Hematopoietic multipotent progenitor cell treated with erythropoietin and hydrocortisone succinate and interleukin-3 and kit ligand, for 8 days (in vitro differentiated cells): Measurements from ENCODE around the gene HUNK.

Experiments used
- DNase-seq: peaks from one replicate; pipeline ENCODE4 v3.0.0-alpha.2; 2015

HUNK gene

DNA sequence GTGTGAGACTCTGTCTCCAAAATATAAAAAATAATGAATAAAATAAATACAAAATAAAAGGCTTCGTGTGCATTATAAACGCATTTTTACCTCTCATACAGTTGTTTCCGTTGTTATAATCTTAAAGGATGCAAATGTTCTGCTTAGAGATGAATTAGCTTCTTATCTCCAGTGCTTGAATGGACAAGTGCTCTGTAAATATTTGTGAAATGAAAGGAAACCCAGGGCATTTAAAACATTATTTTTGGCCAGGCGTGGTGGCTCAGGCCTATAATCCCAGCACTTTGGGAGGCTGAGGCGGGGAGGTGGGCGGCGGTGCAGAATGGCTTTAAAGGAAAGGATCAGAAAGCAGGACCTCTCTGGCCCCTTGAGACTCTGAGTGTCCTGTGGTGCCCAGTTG, 94.5 kb downstream of the HUNK start:
- DNase-seq, result no peak

GRCh38 chr21:31972622-31973021, 99.8 kb downstream of the HUNK start:
- no peak for DNase-seq

DNA sequence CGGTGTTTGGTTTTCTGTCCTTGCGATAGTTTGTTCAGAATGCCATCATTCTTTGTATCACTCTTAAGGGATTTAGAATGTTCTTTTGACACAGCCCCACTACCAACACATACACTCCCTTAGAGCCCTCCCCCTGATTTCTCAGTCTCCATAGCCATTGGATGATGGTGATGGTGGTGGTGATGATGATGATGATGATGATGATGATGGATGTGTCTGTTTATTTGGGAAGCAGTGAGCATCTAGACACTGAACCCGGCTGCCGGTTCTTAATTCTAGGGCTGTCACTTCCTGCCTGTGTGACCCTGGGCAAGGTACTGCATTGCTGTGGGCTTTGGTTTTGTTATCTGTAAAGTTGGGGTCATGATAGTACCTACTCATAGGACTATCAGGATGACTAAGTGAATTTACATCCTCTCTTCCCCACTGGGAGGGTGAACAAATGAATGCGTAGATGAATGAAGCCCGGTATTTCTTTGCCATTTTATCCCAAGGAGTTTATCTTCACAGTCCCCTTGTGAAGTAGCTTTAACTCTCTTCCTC, 100.7 kb downstream of the HUNK start:
- DNase-seq, result no peak

- no peak for DNase-seq
Observed at GRCh38 chr21:31974454-31974985, 101.7 kb downstream of the HUNK start.

DNA sequence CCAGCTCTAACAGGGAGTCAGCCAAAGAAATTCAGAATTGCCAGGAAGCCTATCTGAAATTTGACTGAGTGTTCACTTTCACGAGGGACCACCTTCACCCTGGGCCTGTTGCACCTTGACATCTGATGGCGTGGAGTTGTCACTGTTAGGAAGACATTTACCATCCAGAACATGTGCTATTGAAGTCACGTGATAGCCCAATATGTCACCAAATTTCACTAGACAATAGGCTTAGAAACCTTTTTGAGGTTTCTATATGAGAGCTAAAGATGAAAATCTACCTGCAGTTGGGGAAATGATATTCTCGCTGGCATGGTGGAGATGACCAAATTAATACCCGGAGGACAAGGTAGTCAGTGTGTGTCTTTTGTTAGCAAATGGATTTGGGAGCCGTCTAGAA, 102.7 kb downstream of the HUNK start:
- DNase-seq, result no peak

DNA sequence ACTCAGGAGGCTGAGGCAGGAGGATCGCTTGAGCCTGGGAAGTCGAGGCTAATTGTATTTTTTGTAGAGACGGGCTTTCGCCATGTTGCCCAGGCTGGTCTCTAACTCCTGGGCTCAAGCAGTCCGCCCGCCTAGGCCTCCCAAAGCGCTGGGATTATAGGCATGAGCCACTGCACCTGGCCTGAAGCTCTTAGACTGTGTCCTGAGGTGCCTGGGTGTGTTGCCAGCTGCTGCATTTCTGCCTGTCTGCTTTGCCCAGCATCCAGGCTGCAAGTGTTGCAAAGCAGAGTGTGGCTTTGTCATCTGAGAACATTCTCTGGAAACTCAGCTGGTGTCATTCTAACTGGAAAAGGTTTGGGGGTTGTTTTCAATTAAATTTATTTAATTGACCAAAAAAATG, 105.0 kb downstream of the HUNK start:
- no peak for DNase-seq

- no peak for DNase-seq
Observed at GRCh38 chr21:31983120-31983519, 110.3 kb downstream of the HUNK start.

- no peak for DNase-seq
Observed at GRCh38 chr21:31983554-31983953, 110.7 kb downstream of the HUNK start.

DNA sequence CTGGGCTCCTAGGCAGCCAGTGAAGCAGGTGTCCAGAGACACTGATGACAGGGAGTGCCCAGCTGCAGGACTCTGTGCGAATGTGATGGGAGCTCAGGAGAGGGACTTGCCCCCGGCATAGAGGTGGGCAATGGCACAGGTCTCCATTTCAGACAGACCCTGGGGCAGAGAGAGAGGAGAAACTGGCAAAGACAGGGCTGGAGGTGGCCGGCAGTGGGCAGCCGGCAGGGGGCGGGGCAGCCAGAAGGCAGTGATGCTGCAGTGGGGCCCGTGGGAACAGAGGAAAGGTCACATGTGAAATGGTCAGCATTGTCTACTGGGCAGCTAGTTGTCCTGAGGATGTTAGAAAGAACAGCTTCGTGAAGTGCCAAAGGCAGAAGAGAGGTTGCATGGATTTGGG, 112.6 kb downstream of the HUNK start:
- no peak for DNase-seq

DNA sequence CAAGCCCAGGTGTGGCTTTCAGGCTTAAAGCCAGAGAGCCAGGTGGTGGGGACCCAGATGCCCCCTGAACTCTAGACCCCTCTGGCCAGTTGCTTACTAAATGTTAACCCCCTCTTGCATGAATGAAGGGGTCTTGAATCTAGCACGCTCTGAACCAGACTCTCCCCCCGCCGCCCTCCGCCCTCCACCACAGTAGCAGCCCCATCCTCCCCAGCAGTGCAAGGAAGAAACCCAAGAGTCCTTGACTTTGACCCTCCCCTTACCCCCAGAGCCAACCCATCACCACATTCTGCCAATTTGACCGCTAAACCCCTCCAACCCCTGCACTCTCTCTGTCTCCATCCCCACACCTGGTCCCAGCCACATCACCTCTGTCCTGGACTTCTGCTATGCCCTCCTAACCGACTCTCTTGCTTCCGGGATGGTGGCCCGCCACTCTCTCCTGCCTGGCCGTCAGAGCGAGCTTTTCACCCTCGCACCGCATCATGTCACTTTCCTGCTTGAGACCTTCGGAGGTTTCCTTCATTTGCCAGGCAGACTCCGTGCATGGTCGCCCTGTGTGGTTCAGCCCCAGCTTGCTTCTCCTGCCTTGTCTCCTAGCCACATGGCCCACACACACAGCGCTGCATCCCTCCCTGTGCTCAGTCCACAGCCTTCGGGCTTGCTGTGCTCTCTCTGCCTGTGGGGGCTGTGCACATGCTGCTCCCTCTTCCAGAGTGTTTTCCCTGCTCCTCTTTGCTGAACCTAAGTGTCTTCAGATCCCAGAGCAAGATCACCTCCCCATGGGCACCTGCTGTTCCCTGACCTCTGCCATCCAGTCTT, 113.4 kb downstream of the HUNK start:
- DNase-seq, result no peak

GRCh38 chr21:31987696-31988095, 114.9 kb downstream of the HUNK start:
- DNase-seq, result no peak

GRCh38 chr21:31988492-31989290, 115.9 kb downstream of the HUNK start:
- DNase-seq, result no peak

DNA sequence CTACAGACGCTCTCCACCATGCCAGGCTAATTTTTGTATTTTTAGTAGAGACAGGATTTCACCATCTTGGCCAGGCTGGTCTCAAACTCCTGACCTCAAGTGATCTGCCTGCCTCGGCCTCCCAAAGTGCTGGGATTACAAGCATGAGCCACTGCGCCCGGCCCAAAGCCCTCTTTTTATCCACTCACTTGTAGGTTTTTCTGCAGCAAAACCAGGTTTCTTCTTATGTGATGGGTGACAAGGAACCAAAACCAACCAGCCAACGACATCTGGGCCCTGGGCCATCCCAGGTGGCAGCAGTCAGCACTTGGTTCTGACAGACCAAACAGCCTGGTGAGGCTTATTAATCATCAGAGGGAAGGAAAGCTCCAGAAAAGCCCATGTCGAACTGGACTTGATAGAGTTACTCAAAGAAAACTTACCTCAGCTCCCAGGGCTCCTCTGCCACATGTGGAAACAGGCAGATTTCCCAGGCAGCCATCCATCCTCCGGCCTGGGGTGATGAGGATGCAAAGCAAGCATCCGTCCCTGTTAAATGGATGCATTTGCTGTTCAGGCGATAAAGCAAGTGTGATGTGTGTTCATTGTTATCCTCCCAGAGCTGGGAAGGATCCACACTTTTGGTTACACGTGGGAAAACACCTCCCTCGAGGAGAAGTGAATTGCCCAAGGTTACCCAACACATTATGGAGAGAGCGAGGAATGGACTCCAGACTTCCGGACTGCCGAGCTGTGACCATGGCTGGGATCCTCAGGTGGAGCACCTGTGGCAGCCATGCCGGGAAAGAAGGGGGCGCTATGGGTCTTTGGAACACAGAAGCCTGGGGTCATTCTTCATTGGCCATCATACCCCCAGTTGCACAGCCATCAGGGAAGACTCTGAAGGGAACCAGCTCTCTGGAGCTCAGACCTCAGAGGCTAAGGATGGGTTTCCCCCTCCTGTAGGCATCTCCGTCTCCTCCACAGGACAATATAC, 118.8 kb downstream of the HUNK start:
- no peak for DNase-seq

DNA sequence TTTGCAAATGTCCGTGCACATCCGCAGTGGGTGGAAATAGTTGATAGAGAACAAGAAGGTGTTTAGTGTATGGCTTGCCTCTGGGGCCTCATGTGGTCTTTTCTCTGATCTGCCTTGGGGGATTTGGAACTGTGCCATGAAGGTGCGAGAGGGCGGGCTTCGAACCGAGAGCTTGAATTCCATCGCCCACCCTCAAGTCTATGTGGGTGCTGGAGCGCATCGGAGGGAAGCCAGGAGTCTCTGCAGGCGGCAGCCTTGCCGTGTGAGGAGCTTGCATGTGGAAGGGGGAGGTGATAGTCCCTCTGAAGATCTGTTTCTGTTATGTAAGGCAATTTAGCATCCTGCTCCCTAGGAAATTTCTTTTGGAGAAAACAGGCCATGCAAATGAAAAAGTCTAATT, 119.6 kb downstream of the HUNK start:
- no peak for DNase-seq

DNA sequence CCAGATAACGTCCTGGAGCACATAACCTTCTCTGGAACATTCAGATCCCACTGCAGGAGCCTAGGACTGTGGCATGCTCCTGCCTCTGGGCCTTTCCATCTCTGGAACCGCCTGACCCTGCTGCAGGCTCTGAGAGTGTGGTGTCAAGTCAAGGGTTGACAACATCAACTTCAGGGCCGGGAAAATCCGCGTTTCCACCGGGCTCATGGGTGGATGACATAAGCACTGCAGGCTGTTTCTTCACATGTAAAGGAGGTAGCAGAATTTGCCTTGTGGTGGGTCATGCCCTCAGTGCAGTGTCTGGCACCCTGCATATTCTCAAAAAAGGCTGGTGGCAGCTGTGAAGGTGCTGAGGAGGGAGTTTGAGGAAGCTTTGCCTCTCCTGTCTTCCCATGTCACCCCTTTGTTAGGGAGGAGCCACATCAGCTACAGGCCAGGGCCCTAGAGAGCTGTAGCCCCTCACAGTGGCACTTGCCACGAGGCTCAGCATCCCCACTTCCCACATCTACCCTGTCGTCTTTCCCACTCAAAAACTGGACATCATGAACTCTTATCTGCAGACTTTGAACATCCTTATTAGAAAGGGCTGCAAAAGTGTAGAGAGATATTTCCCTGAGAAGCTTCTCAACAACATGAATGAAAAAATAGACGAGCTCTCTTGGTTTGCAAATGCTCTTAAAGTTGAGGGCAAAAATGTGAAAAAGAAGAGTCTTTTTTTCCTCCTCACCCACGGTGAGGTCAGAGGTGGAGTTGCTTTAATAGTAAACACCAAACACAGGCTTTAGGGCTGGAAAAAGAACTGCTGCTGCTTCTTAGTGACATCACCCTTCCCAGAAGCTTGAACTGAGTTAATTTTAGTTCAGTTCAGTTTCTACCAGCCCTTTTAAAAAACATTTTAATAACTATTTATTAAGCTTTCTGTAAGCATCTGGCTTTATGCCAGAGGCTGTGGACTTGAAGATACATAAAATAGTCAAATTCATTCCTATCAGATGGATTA, 121.3 kb downstream of the HUNK start:
- no peak for DNase-seq

GRCh38 chr21:31997191-31997590, 124.4 kb downstream of the HUNK start:
- DNase-seq, result no peak

- DNase-seq, result no peak
Observed at GRCh38 chr21:31999810-32000468, 127.1 kb downstream of the HUNK start.

DNA sequence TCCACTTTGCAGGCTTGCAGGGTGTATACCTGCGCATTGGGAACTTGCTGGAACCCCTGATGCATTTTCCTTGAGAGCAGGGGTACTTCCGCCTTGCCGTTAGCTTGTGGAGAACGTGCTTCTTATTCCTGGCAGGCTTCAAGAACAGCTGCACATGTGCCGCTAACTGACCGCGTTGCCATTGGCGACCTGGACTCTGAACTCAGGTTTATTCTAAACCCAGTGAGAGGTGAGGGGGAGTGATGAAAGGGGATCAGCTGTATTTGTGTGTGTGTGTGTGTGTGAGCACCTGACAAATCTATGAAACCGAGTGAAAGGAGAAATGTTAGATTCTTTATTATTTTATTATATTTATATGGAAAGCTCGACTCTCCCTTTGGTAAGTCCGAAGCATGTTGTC, 128.6 kb downstream of the HUNK start:
- DNase-seq, result no peak

- DNase-seq, result no peak
Observed at GRCh38 chr21:32003411-32003810, 130.6 kb downstream of the HUNK start.

GRCh38 chr21:32004291-32004690, 131.5 kb downstream of the HUNK start:
- no peak for DNase-seq

GRCh38 chr21:32007456-32007855, 134.6 kb downstream of the HUNK start:
- no peak for DNase-seq
